HepG2 (cell line): ENCODE data around the gene COX18. TPM values are rescaled to one million over a fixed set of nuclear protein-coding genes. Genes with fewer than 3 reads are reported as not detected.

ENCODE experiments used
- HMG20B ChIP-seq: conservative IDR thresholded peaks from 2 replicates; pipeline ENCODE4 v1.6.1; 2016; ENCODE audit warnings: missing genetic modification reagents, missing compliant biosample characterization
- HOXD1 ChIP-seq: sonication (generic); formaldehyde crosslinking; IDR thresholded peaks from 2 replicates; pipeline ENCODE4 v1.5.0; 2020; ENCODE audit warnings: missing genetic modification reagents
- JUN ChIP-seq: sonication (generic); formaldehyde crosslinking; IDR thresholded peaks from 2 replicates; pipeline ENCODE4 v1.4.0; 2020; ENCODE audit warnings: mild to moderate bottlenecking, missing genetic modification reagents
- RELA ChIP-seq: sonication (generic); formaldehyde crosslinking; IDR thresholded peaks from 2 replicates; pipeline ENCODE4 v1.4.0; 2020; ENCODE audit warnings: missing genetic modification reagents
- RNF2 ChIP-seq: fragments of 450-650 bp; conservative IDR thresholded peaks from 2 replicates; pipeline ENCODE4 v1.6.1; 2016; ENCODE audit warnings: low read depth
- ZNF143 ChIP-seq: sonication (generic); formaldehyde crosslinking; IDR thresholded peaks from 2 replicates; pipeline ENCODE4 v1.4.0; 2020; ENCODE audit warnings: missing genetic modification reagents
- ZNF224 ChIP-seq: sonication (generic); formaldehyde crosslinking; IDR thresholded peaks from 2 replicates; pipeline ENCODE4 v1.5.0; 2020; ENCODE audit warnings: mild to moderate bottlenecking, missing genetic modification reagents
- ZNF547 ChIP-seq: sonication (generic); formaldehyde crosslinking; IDR thresholded peaks from 2 replicates; pipeline ENCODE4 v1.5.1; 2020; ENCODE audit warnings: mild to moderate bottlenecking, missing genetic modification reagents
- ZNF660 ChIP-seq: sonication (generic); formaldehyde crosslinking; IDR thresholded peaks from 2 replicates; pipeline ENCODE4 v1.5.1; 2020; ENCODE audit warnings: mild to moderate bottlenecking, low read depth, missing genetic modification reagents, borderline replicate concordance
- ZNF772 ChIP-seq: sonication (generic); formaldehyde crosslinking; IDR thresholded peaks from 2 replicates; pipeline ENCODE4 v1.5.0; 2020; ENCODE audit warnings: mild to moderate bottlenecking, missing genetic modification reagents
- ZNF777 ChIP-seq: sonication (generic); formaldehyde crosslinking; IDR thresholded peaks from 2 replicates; pipeline ENCODE4 v1.4.0; 2020; ENCODE audit warnings: missing genetic modification reagents
- ZUFSP ChIP-seq: sonication (generic); formaldehyde crosslinking; IDR thresholded peaks from 2 replicates; pipeline ENCODE4 v1.9.0; 2021; ENCODE audit warnings: missing genetic modification reagents, mild to moderate bottlenecking, borderline replicate concordance
- polyA plus RNA-seq, 8 experiments: library from polyadenylated mRNA; depleted of rRNA in 3 of 8; stranded (reverse) in 7 of 8; unstranded in 1 of 8; fragments of >200 nt; fragmentation: Illumina TruSeq in 4 of 8; extraction: Trizol in 4 of 8; gene quantifications; 2 replicates each; pipeline versions ENCODE4 v1.2.1 to v1.2.3, GENCODE V29; 2011 to 2016; ENCODE audit warnings: low read depth in 4 of 8, missing spikeins in 1 of 8, mixed read lengths in 1 of 8; ENCODE audit not compliant: insufficient read depth in 1 of 8
- total RNA-seq, 5 experiments: library from RNA; depleted of rRNA; stranded (reverse); fragments of >200 nt; fragmentation: Illumina TruSeq; extraction: Trizol; gene quantifications; 2 replicates each; pipeline ENCODE4 v1.2.3, GENCODE V29; 2016; ENCODE audit warnings: low read depth in 1 of 5
- TF ChIP-seq, protein P1 (sequence below): sonication (generic); formaldehyde crosslinking; IDR thresholded peaks from 2 replicates; pipeline ENCODE4 v1.8.0; 2022; ENCODE audit warnings: missing genetic modification reagents, mild to moderate bottlenecking, borderline replicate concordance
- TF ChIP-seq, protein P2 (sequence below): IDR thresholded peaks from 2 replicates; pipeline ENCODE4 v1.6.1; 2016; ENCODE audit warnings: control low read depth
- TF ChIP-seq, protein P3 (sequence below): sonication (generic); formaldehyde crosslinking; IDR thresholded peaks from 2 replicates; pipeline ENCODE4 v1.4.0; 2020; ENCODE audit warnings: missing genetic modification reagents
- TF ChIP-seq, protein P4 (sequence below): sonication (generic); formaldehyde crosslinking; IDR thresholded peaks from 2 replicates; pipeline ENCODE4 v1.8.1; 2023; ENCODE audit warnings: mild to moderate bottlenecking, moderate library complexity, missing genetic modification reagents
- TF ChIP-seq, protein P5 (sequence below): IDR thresholded peaks from 2 replicates; pipeline ENCODE4 v1.6.1; 2016; ENCODE audit warnings: missing genetic modification reagents, missing compliant biosample characterization

COX18 gene
- total and polyA plus RNA-seq, 2 of the 13 experiments (the other 11 are each of a cell fraction or from before 2014, with no cell fraction given), result 8.7 to 21.3 TPM

DNA sequence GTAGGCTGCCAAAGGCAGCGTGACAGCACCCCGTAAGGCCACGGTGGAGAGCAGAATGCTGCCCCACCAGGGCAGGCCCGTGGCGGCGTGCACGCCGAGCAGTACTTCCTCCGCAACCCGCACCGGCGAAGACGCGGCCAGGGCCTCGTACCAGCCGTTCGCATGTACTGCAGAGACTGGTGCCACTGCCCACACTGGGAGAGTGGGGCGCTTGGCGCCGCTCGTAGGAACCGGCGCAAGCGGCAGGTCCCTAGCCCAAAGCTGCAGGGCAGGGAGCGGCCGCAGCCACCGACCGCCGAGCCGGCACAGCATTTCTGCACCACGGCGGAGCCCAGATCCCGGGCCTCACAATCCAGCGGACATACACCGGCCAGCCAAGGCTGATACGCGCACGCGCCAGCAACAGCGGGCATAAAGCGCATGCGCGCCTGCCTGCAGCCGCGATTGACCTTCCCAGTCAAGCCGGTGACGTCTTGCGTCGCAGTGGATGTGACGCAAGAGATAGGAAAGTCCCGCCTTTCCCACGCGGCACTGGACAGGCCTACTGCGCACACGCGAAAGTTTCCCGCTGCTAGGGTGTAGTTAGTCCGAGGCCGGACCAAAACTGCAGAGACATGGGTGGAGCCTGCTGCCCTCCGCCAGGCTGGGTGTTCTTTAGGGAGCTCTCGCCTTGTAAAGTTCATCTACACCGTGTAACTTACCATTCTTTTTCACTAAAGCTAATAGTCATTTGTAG, at the start of gene COX18 (continued):
- TF ChIP-seq, protein P1, sequence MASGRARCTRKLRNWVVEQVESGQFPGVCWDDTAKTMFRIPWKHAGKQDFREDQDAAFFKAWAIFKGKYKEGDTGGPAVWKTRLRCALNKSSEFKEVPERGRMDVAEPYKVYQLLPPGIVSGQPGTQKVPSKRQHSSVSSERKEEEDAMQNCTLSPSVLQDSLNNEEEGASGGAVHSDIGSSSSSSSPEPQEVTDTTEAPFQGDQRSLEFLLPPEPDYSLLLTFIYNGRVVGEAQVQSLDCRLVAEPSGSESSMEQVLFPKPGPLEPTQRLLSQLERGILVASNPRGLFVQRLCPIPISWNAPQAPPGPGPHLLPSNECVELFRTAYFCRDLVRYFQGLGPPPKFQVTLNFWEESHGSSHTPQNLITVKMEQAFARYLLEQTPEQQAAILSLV (CRISPR knock-in tag), result peak; percentile 95
- TF ChIP-seq, protein P2, sequence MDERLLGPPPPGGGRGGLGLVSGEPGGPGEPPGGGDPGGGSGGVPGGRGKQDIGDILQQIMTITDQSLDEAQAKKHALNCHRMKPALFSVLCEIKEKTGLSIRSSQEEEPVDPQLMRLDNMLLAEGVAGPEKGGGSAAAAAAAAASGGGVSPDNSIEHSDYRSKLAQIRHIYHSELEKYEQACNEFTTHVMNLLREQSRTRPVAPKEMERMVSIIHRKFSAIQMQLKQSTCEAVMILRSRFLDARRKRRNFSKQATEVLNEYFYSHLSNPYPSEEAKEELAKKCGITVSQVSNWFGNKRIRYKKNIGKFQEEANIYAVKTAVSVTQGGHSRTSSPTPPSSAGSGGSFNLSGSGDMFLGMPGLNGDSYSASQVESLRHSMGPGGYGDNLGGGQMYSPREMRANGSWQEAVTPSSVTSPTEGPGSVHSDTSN (CRISPR knock-in tag), result no peak; the same call in 1 of the 2 replicates
- TF ChIP-seq ZNF547 (peak; percentile 80; the same call in 1 of the 2 replicates), ZNF143 (peak; percentile 65), HMG20B (peak; percentile 38; the same call in 1 of the 2 replicates), HOXD1 (CRISPR knock-in tag) (no peak), RELA (peak; percentile 92; the same call in 1 of the 2 replicates), ZNF772 (CRISPR knock-in tag) (peak; percentile 89), ZNF777 (CRISPR knock-in tag) (peak; percentile 57; the same call in 1 of the 2 replicates), ZNF660 (CRISPR knock-in tag) (0 out of 2 replicates have a peak, but pooled peaks have one; percentile 39), ZUFSP (CRISPR knock-in tag) (no peak), RNF2 (peak; percentile 53), JUN (peak; percentile 58; the same call in 1 of the 2 replicates), ZNF224 (CRISPR knock-in tag) (peak; percentile 98)
- TF ChIP-seq, protein P3, sequence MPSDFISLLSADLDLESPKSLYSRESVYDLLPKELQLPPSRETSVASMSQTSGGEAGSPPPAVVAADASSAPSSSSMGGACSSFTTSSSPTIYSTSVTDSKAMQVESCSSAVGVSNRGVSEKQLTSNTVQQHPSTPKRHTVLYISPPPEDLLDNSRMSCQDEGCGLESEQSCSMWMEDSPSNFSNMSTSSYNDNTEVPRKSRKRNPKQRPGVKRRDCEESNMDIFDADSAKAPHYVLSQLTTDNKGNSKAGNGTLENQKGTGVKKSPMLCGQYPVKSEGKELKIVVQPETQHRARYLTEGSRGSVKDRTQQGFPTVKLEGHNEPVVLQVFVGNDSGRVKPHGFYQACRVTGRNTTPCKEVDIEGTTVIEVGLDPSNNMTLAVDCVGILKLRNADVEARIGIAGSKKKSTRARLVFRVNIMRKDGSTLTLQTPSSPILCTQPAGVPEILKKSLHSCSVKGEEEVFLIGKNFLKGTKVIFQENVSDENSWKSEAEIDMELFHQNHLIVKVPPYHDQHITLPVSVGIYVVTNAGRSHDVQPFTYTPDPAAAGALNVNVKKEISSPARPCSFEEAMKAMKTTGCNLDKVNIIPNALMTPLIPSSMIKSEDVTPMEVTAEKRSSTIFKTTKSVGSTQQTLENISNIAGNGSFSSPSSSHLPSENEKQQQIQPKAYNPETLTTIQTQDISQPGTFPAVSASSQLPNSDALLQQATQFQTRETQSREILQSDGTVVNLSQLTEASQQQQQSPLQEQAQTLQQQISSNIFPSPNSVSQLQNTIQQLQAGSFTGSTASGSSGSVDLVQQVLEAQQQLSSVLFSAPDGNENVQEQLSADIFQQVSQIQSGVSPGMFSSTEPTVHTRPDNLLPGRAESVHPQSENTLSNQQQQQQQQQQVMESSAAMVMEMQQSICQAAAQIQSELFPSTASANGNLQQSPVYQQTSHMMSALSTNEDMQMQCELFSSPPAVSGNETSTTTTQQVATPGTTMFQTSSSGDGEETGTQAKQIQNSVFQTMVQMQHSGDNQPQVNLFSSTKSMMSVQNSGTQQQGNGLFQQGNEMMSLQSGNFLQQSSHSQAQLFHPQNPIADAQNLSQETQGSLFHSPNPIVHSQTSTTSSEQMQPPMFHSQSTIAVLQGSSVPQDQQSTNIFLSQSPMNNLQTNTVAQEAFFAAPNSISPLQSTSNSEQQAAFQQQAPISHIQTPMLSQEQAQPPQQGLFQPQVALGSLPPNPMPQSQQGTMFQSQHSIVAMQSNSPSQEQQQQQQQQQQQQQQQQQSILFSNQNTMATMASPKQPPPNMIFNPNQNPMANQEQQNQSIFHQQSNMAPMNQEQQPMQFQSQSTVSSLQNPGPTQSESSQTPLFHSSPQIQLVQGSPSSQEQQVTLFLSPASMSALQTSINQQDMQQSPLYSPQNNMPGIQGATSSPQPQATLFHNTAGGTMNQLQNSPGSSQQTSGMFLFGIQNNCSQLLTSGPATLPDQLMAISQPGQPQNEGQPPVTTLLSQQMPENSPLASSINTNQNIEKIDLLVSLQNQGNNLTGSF, result peak; percentile 89; the same call in 1 of the 2 replicates
- TF ChIP-seq, protein P4, sequence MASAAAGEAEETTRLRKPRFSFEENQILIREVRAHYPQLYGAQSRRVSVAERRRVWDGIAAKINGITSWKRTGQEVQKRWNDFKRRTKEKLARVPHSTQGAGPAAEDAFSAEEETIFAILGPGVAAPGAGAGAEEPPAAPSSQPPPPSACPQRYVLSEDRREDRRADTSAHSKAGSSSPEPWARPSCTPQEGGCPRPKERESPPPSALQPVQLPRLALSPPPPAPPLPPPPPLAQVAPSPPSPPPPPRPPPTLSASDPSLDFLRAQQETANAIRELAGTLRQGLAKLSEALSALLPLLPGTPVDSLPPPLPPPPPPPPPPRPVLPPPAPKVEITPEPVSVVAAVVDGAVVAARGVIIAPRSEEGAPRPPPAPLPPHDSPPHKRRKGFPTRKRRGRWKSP (CRISPR knock-in tag), result peak; percentile 79
- TF ChIP-seq, protein P5, sequence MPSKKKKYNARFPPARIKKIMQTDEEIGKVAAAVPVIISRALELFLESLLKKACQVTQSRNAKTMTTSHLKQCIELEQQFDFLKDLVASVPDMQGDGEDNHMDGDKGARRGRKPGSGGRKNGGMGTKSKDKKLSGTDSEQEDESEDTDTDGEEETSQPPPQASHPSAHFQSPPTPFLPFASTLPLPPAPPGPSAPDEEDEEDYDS (CRISPR knock-in tag), result peak; percentile 85
